Thyroid gland (tissue), 4 donors: ENCODE data around the gene DPYD.

ENCODE experiments used
- CTCF ChIP-seq, 6 experiments: fragments of 200-600 bp in 3 of 6; fragments of 450-650 bp in 3 of 6; sonication (generic) in 3 of 6; IDR thresholded peaks; one replicate each; pipeline ENCODE4 v1.5.1; 2016 to 2019; ENCODE audit warnings: antibody characterized with exemption in 6 of 6, mild to moderate bottlenecking in 2 of 6, inconsistent platforms in 1 of 6, moderate library complexity in 1 of 6
- POLR2A ChIP-seq, 2 donors: fragments of 450-650 bp; IDR thresholded peaks; one replicate each; pipeline ENCODE4 v1.6.1; 2017; ENCODE audit warnings: antibody characterized with exemption in 2 of 2, mild to moderate bottlenecking in 2 of 2, moderate library complexity in 1 of 2

GRCh38 chr1:97780884-97781283 is 139.9 kb downstream of the DPYD start:
- TF ChIP-seq CTCF (IDR thresholded peaks at IDR 0.05): no peak
- TF ChIP-seq POLR2A (IDR thresholded peaks at IDR 0.05): no peak
